ENCODE data around the gene FUOM. TPM values are rescaled to one million over a fixed set of nuclear protein-coding genes. Genes with fewer than 3 reads are reported as not detected.
"Not testable (repeated sequence)": the region's sequence is repeated elsewhere in the genome, so short reads cannot be mapped to it uniquely, and the experiment has no call there.

The FUOM gene
- total RNA-seq, 1 donor from 2014 or later: 38.5 TPM

- TF ChIP-seq, protein P1, sequence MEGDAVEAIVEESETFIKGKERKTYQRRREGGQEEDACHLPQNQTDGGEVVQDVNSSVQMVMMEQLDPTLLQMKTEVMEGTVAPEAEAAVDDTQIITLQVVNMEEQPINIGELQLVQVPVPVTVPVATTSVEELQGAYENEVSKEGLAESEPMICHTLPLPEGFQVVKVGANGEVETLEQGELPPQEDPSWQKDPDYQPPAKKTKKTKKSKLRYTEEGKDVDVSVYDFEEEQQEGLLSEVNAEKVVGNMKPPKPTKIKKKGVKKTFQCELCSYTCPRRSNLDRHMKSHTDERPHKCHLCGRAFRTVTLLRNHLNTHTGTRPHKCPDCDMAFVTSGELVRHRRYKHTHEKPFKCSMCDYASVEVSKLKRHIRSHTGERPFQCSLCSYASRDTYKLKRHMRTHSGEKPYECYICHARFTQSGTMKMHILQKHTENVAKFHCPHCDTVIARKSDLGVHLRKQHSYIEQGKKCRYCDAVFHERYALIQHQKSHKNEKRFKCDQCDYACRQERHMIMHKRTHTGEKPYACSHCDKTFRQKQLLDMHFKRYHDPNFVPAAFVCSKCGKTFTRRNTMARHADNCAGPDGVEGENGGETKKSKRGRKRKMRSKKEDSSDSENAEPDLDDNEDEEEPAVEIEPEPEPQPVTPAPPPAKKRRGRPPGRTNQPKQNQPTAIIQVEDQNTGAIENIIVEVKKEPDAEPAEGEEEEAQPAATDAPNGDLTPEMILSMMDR (IDR thresholded peaks at IDR 0.05): no peak
- H3K4me1 ChIP-seq: peaks cover 0 to 14% of the 10 kb centered on the region in 2 donors
- H3K4me3 ChIP-seq: no peak overlapping the region
- intact Hi-C loops (cut with DNase I): loop anchor here (5.0 kb wide), 2 partner anchors 84 to 129 kb away; partner anchors contain the start of genes TUBGCP2 and ZNF511
- no peak overlapping the region for H3K27ac ChIP-seq
- no peaks in the 10 kb centered on the region for H3K27me3 ChIP-seq
- H3K9me3 ChIP-seq: no peaks in the 10 kb centered on the region
- DNase-seq (ENCODE audit: low spot score in 2 of 2): no peak
- H3K36me3 ChIP-seq: peaks cover 0 to 7% of the 10 kb centered on the region in 2 donors
These were observed 33.4 kb upstream of the FUOM start for GRCh38 chr10:133391249-133391635.

DNA sequence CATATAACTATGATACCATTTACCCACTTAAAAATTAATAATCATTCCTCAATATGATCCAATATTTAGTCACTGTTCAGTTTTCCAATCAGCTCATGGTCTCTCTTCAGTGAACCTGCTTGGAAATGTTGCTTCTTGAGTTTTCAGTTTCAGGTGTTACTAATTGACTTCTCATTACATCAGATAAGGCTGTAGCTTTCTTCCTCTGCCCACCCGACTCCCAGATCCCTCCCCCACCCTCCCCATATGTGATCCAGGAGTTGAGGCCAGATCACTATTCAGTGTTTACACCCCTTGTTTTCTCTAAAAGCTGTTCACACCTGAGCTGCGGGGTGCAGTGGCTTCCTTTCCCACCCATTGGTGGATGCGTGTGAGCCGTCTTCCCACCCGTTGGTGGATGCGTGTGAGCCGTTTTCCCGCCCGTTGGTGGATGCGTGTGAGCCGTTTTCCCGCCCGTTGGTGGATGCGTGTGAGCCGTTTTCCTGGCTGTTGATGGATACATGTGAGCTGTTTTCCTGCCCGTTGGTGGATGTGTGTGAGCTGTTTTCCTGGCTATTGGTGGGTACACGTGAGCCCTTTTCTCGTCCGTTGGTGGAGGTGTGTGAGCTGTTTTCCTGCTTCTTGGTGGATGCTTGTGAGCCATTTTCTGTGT lies 32.9 kb upstream of the FUOM start:
- TF ChIP-seq, protein P1 (IDR thresholded peaks at IDR 0.05): no peak
- H3K27ac ChIP-seq: no peak overlapping the region
- H3K9me3 ChIP-seq: no peaks in the 10 kb centered on the region
- H3K4me1 ChIP-seq: peaks cover 0 to 14% of the 10 kb centered on the region in 2 donors
- DNase-seq (ENCODE audit: low spot score in 2 of 2): no peak
- intact Hi-C loops (cut with DNase I): loop anchor here (5.0 kb wide), 2 partner anchors 83 to 128 kb away; partner anchors contain the start of genes TUBGCP2 and ZNF511
- H3K4me3 ChIP-seq: no peak overlapping the region
- peaks cover 0 to 3% of the 10 kb centered on the region in 2 donors for H3K36me3 ChIP-seq
- H3K27me3 ChIP-seq: no peaks in the 10 kb centered on the region

- TF ChIP-seq, protein P1 (IDR thresholded peaks at IDR 0.05): no peak
- Histone ChIP-seq H3K36me3 (peaks cover 0 to 3% of the 10 kb centered on the region in 2 donors), H3K4me1 (peaks cover 0 to 5% of the 10 kb centered on the region in 2 donors), H3K4me3 (peak overlapping the region in 1 of 2 donors; percentile 41), H3K27ac (no peak overlapping the region), H3K9me3 (no peaks in the 10 kb centered on the region), H3K27me3 (no peaks in the 10 kb centered on the region)
- DNase-seq (ENCODE audit: low spot score in 2 of 2): no peak
- intact Hi-C loops (cut with DNase I): no loop called here
These were observed 31.4 kb upstream of the FUOM start for GRCh38 chr10:133388973-133389818.

- TF ChIP-seq, protein P1 (IDR thresholded peaks at IDR 0.05): no peak
- Histone ChIP-seq H3K27ac (no peak overlapping the region), H3K4me1 (peaks cover 0 to 2% of the 10 kb centered on the region in 2 donors), H3K4me3 (no peak overlapping the region), H3K36me3 (peaks cover 0 to 3% of the 10 kb centered on the region in 2 donors), H3K9me3 (no peaks in the 10 kb centered on the region), H3K27me3 (no peaks in the 10 kb centered on the region)
- intact Hi-C loops (cut with DNase I): no loop called here
- DNase-seq (ENCODE audit: low spot score in 2 of 2): no peak
These were observed 30.6 kb upstream of the FUOM start for GRCh38 chr10:133388236-133388972.

DNA sequence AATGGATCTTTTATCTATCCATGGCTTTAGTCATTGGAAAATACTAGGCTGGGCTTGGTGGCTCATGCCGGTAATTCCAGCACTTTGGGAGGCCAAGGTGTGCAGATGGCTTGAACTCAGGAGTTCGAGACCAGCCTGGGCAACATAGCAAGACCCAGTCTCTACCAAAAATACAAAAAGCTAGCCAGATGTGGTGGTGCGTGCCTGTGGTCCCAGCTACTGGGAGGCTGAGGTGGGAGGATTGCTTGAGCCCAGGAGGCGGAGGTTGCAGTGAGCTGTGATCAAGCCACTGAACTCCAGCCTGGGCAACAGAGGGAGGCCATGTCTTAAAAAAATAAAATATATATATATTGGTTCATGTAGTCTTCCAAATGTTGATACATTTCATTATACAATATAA lies 29.1 kb upstream of the FUOM start:
- H3K27ac ChIP-seq; H3K4me1 ChIP-seq; DNase-seq (ENCODE audit: low spot score in 2 of 2); H3K36me3 ChIP-seq; H3K9me3 ChIP-seq; intact Hi-C loops (cut with DNase I); H3K27me3 ChIP-seq; H3K4me3 ChIP-seq: not testable (repeated sequence)
